ENCODE measurements around the gene DYRK1A.

- TF ChIP-seq, protein P1, sequence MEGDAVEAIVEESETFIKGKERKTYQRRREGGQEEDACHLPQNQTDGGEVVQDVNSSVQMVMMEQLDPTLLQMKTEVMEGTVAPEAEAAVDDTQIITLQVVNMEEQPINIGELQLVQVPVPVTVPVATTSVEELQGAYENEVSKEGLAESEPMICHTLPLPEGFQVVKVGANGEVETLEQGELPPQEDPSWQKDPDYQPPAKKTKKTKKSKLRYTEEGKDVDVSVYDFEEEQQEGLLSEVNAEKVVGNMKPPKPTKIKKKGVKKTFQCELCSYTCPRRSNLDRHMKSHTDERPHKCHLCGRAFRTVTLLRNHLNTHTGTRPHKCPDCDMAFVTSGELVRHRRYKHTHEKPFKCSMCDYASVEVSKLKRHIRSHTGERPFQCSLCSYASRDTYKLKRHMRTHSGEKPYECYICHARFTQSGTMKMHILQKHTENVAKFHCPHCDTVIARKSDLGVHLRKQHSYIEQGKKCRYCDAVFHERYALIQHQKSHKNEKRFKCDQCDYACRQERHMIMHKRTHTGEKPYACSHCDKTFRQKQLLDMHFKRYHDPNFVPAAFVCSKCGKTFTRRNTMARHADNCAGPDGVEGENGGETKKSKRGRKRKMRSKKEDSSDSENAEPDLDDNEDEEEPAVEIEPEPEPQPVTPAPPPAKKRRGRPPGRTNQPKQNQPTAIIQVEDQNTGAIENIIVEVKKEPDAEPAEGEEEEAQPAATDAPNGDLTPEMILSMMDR (IDR thresholded peaks at IDR 0.05) = no peak
- TF ChIP-seq POLR2A (IDR thresholded peaks at IDR 0.05) = no peak
Observed at GRCh38 chr21:37508341-37508740, 141.8 kb downstream of the DYRK1A start.

All from heart left ventricle (tissue), 13 donors.